PC-9 (cell line): ENCODE measurements around the gene OR8G1. TPM values are rescaled to one million over a fixed set of nuclear protein-coding genes. Genes with fewer than 3 reads are reported as not detected.
"Not testable (repeated sequence)": the region's sequence is repeated elsewhere in the genome, so short reads cannot be mapped to it uniquely, and the experiment has no call there.

Experiments
- BruUV-seq: library from RNA; stranded (reverse); fragments of 400-500 nt; replicated peaks from 2 replicates; lab custom pipeline; 2021; lab: Mats Ljungman, UMichigan
- CTCF ChIA-PET: fragments of 300-600 bp; sonication (Branson Sonifier 250); formaldehyde crosslinking; loops from one replicate; lab custom pipeline; 2022; ENCODE audit warnings: antibody characterized with exemption; lab: Charles Lee
- POLR2A ChIA-PET: fragments of 300-600 bp; sonication (Branson Sonifier 250); formaldehyde crosslinking; loops from one replicate; lab custom pipeline; 2022; ENCODE audit warnings: antibody characterized with exemption; ENCODE audit not compliant: unreplicated experiment; lab: Charles Lee
- DNase-seq, 2 experiments: peaks; one replicate each; pipeline versions ENCODE4 v3.0.0 to v3.0.0-alpha.2; 2015 to 2022; ENCODE audit warnings: mixed read lengths in 1 of 2
- H2AFZ ChIP-seq: fragments of 200-600 bp; sonication (generic); 2 replicates; pipeline ENCODE4 v1.8.1; 2017; ENCODE audit warnings: antibody characterized with exemption
- H3F3A ChIP-seq: fragments of 200-600 bp; sonication (generic); 2 replicates; pipeline ENCODE4 v1.8.1; 2017; ENCODE audit warnings: antibody characterized with exemption, mild to moderate bottlenecking, low read depth; ENCODE audit not compliant: insufficient read depth
- H3K27ac ChIP-seq: fragments of 200-600 bp; sonication (generic); 2 replicates; pipeline ENCODE4 v1.6.1; 2016; ENCODE audit warnings: mixed run types
- H3K27me3 ChIP-seq: fragments of 200-600 bp; sonication (generic); 2 replicates; pipeline ENCODE4 v1.6.1; 2016; ENCODE audit warnings: low read depth, mixed run types; ENCODE audit not compliant: insufficient read depth
- H3K36me3 ChIP-seq: fragments of 200-600 bp; sonication (generic); 2 replicates; pipeline ENCODE4 v1.6.1; 2016; ENCODE audit warnings: low read depth, mixed run types
- H3K4me1 ChIP-seq: fragments of 200-600 bp; sonication (generic); replicated peaks from 2 replicates; pipeline ENCODE4 v1.6.1; 2016; ENCODE audit warnings: mixed run types; ENCODE audit not compliant: insufficient read depth
- H3K4me2 ChIP-seq: fragments of 200-600 bp; sonication (generic); 2 replicates; pipeline ENCODE4 v1.6.1; 2017; ENCODE audit warnings: mixed run types
- H3K4me3 ChIP-seq: fragments of 200-600 bp; sonication (generic); 2 replicates; pipeline ENCODE4 v1.6.1; 2016; ENCODE audit warnings: mixed run types
- H3K79me2 ChIP-seq: fragments of 200-600 bp; sonication (generic); 2 replicates; pipeline ENCODE4 v1.6.1; 2017; ENCODE audit warnings: low read depth, mixed run types
- H3K9me2 ChIP-seq: fragments of 200-600 bp; sonication (generic); 2 replicates; pipeline ENCODE4 v1.8.1; 2017; ENCODE audit warnings: mild to moderate bottlenecking; ENCODE audit not compliant: insufficient read depth
- H3K9me3 ChIP-seq: fragments of 200-600 bp; sonication (generic); 2 replicates; pipeline ENCODE4 v1.8.1; 2016; ENCODE audit warnings: low read depth; ENCODE audit not compliant: insufficient read depth
- H4K20me1 ChIP-seq: fragments of 200-600 bp; sonication (generic); 2 replicates; pipeline ENCODE4 v1.8.1; 2017; ENCODE audit not compliant: insufficient read depth
- EZH2 ChIP-seq: fragments of 200-600 bp; sonication (generic); IDR thresholded peaks from 2 replicates; pipeline ENCODE4 v1.8.0; 2017; ENCODE audit warnings: antibody characterized with exemption, low read depth
- intact Hi-C: fragments of 100-400 bp; cut with micrococcal nuclease; formaldehyde crosslinking; loops from one replicate; pipeline ENCODE4 v1.10.0; 2022; ENCODE audit not compliant: unreplicated experiment
- total RNA-seq: library from RNA; stranded (reverse); gene quantifications from 2 replicates; pipeline ENCODE4 v1.2.3, GENCODE V29; 2021
- TF ChIP-seq, protein P1 (sequence below): fragments of 200-600 bp; sonication (generic); conservative IDR thresholded peaks from 2 replicates; pipeline ENCODE4 v1.6.1; 2017; ENCODE audit warnings: mixed run types, antibody characterized with exemption, mild to moderate bottlenecking, moderate library complexity

Gene OR8G1
- total RNA-seq, 1 experiment from 2014 or later = not detected

DNA sequence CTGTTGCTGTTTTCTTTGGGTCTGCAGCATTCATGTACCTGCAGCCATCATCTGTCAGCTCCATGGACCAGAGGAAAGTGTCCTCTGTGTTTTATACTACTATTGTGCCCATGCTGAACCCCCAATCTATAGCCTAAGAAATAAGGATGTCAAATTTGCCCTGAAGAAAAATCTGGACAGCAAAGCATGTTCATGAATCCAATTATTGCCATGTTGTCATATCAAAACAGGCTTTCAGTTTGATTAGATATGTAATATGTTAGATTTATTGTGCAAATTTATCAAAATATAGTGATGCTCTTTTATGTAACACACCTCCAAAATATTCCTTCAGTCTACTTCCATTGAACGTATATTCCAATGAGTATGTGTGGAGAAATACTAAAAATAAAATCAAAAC lies 15.4 kb upstream of the OR8G1 start:
- Histone ChIP-seq H2AFZ (no peak overlapping the region), H3K79me2 (no peaks in the 10 kb centered on the region), H3K4me3 (no peak overlapping the region), H3F3A (no peaks in the 10 kb centered on the region), H3K27me3 (no peaks in the 10 kb centered on the region), H3K9me3 (no peaks in the 10 kb centered on the region), H3K4me1 (no peaks in the 10 kb centered on the region), H3K36me3 (no peaks in the 10 kb centered on the region), H3K27ac (no peak overlapping the region), H3K4me2 (no peak overlapping the region), H3K9me2 (no peaks in the 10 kb centered on the region), H4K20me1 (no peaks in the 10 kb centered on the region)
- TF ChIP-seq, protein P1, sequence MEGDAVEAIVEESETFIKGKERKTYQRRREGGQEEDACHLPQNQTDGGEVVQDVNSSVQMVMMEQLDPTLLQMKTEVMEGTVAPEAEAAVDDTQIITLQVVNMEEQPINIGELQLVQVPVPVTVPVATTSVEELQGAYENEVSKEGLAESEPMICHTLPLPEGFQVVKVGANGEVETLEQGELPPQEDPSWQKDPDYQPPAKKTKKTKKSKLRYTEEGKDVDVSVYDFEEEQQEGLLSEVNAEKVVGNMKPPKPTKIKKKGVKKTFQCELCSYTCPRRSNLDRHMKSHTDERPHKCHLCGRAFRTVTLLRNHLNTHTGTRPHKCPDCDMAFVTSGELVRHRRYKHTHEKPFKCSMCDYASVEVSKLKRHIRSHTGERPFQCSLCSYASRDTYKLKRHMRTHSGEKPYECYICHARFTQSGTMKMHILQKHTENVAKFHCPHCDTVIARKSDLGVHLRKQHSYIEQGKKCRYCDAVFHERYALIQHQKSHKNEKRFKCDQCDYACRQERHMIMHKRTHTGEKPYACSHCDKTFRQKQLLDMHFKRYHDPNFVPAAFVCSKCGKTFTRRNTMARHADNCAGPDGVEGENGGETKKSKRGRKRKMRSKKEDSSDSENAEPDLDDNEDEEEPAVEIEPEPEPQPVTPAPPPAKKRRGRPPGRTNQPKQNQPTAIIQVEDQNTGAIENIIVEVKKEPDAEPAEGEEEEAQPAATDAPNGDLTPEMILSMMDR = no peak
- TF ChIP-seq EZH2 = no peak
- BruUV-seq = no TSS peak
- CTCF ChIA-PET = no interaction called here
- intact Hi-C loops = no loop called here
- POLR2A ChIA-PET = no interaction called here
- no peak for DNase-seq

DNA sequence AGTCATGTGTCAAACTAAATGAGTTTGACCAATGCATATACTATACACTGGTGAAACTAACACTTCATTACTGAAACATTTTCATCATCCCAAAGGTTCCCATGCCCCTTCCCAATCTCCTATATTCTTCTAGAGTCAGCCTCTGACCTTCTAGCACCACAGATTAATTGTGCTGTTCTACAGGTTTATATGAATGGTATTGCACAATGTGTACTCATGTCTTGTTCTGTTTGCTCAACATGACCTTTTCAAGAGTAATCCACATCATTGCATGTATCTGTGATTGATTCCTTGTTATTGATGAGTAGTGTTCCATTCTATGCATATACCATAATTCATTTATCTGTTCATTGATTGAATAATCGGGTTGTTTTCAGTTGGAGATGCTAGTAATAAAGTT lies 7.5 kb upstream of the OR8G1 start:
- Histone ChIP-seq H3K4me1 (no peaks in the 10 kb centered on the region), H3K4me3 (no peak overlapping the region), H3K36me3 (no peaks in the 10 kb centered on the region), H2AFZ (no peak overlapping the region), H3K27me3 (no peaks in the 10 kb centered on the region), H3K27ac (no peak overlapping the region), H3K4me2 (no peak overlapping the region), H3K9me3 (no peaks in the 10 kb centered on the region), H3K79me2 (no peaks in the 10 kb centered on the region), H4K20me1 (no peaks in the 10 kb centered on the region), H3F3A (no peaks in the 10 kb centered on the region), H3K9me2 (no peaks in the 10 kb centered on the region)
- CTCF ChIA-PET = no interaction called here
- TF ChIP-seq, protein P1 = no peak
- no peak for TF ChIP-seq EZH2
- DNase-seq = no peak
- POLR2A ChIA-PET = no interaction called here
- intact Hi-C loops = no loop called here
- BruUV-seq = no TSS peak

DNA sequence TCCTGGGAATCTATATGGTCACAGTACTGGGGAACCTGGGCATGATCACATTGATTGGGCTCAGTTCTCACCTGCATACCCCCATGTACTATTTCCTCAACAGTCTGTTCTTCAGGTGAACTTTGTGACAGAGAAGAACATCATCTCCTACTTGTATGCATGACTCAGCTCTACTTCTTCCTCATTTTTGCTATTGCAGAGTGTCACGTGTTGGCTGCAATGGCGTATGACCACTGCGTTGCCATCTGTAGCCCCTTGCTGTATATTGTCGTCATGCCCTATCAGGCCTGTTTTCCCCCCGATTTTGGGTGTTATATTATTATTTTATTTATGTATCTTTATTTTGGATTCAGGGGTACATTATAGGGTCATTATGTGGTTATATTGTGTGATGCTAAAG lies 2.4 kb upstream of the OR8G1 start:
- no peak overlapping the region for H2AFZ ChIP-seq
- no peaks in the 10 kb centered on the region for H3K36me3 ChIP-seq
- TF ChIP-seq, protein P1 = no peak
- no peak for TF ChIP-seq EZH2
- no peak for DNase-seq
- H3F3A ChIP-seq = no peaks in the 10 kb centered on the region
- no peaks in the 10 kb centered on the region for H3K9me3 ChIP-seq
- H3K4me2 ChIP-seq = no peak overlapping the region
- H3K79me2 ChIP-seq = no peaks in the 10 kb centered on the region
- ChIA-PET POLR2A (no interaction called here), CTCF (no interaction called here)
- H3K4me1 ChIP-seq = no peaks in the 10 kb centered on the region
- H3K4me3 ChIP-seq = no peak overlapping the region
- intact Hi-C loops = no loop called here
- H3K9me2 ChIP-seq = no peaks in the 10 kb centered on the region
- no peaks in the 10 kb centered on the region for H3K27me3 ChIP-seq
- BruUV-seq = no TSS peak
- no peak overlapping the region for H3K27ac ChIP-seq
- no peaks in the 10 kb centered on the region for H4K20me1 ChIP-seq

DNA sequence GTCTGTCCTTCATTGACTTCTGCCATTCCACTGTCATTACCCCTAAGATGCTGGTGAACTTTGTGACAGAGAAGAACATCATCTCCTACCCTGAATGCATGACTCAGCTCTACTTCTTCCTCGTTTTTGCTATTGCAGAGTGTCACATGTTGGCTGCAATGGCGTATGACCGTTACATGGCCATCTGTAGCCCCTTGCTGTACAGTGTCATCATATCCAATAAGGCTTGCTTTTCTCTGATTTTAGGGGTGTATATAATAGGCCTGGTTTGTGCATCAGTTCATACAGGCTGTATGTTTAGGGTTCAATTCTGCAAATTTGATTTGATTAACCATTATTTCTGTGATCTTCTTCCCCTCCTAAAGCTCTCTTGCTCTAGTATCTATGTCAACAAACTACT lies 9.0 kb downstream of the OR8G1 start:
- H3K9me3 ChIP-seq, POLR2A ChIA-PET, H3K4me3 ChIP-seq, H3K27me3 ChIP-seq, H2AFZ ChIP-seq, H3K79me2 ChIP-seq, H3K9me2 ChIP-seq, intact Hi-C loops, CTCF ChIA-PET, H3K4me2 ChIP-seq, H3K36me3 ChIP-seq, H3K4me1 ChIP-seq, DNase-seq, H4K20me1 ChIP-seq, H3F3A ChIP-seq, H3K27ac ChIP-seq, BruUV-seq: not testable (repeated sequence)
